ENCODE data around the gene LMX1B.

Gene LMX1B

DNA sequence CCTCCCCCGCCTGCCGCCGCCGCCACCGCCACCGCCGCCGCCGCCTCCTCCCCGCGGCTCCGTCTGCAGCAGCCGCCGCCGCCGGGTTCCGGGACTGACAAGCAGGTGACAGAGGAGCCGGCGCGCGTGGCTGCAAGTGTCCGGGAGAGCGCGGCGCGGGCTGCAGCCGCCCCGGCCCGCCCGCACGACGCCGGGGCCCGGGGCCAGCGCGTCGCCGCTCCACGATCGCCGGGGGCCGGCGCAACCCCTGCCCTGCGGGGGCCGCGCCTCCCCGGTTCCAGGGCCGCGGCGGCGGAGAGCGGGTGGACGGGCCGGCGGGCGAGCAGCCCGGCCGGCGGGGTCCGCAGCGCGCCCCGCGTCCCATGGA lies 343 bp downstream of the LMX1B start:
- WGBS (ENCODE audit: extremely low coverage, insufficient coverage, insufficient read length), result no CpG with 5 or more reads among the region's 64 CpGs
- peaks cover 12% of the 10 kb centered on the region for H3K9me3 ChIP-seq (ENCODE audit: insufficient read depth, low read depth, low read length)
- no peak for DNase-seq

DNA sequence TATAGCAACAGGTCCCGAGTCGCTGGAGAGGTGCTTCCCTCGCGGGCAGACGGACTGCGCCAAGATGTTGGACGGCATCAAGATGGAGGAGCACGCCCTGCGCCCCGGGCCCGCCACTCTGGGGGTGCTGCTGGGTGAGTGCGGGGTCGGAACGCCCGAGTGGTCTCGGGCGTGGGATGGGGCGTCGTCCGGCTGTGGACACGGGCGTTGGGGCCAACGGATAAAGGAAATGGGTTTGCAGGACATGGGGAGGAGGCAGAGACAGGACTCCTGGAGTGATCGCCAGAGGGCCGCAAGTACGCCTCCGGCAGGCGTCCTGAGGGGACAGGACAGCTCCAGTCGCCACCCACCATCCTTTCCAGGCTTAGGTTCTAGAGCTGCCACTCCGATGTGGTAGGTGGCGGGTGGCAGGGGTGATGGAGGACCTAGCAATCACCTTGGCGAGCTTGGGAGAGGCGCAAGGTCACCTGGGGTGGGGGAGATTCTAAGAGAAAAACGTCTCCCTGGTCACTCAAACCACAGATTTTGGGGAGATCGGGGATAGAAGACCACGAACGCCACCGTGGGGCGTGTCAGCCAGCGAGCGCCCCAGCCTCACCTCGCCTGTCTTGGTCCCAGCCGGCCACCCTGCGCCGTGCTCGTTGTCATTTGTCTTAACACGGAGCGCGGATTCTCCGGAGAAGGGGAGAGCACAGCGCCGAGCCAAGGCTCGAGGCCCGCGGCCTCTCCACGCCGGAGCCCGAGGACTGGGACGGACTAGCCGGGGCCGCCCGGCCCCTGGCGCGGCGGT lies 922 bp downstream of the LMX1B start:
- Histone ChIP-seq H2AK5ac (ENCODE audit: low read length) (no peak overlapping the region), H4K91ac (ENCODE audit: low read depth, low read length) (no peak overlapping the region), H2BK5ac (ENCODE audit: low read depth, low read length, poor library complexity) (no peak overlapping the region), H4K8ac (ENCODE audit: low read depth, low read length) (no peak overlapping the region), H3K9me3 (ENCODE audit: insufficient read depth, low read depth, low read length) (peaks cover 12% of the 10 kb centered on the region), H3K27me3 (ENCODE audit: insufficient read depth, low read length) (peaks cover 96% of the 10 kb centered on the region), H3K4ac (ENCODE audit: low read depth, low read length) (no peak overlapping the region), H2BK12ac (ENCODE audit: low read length) (no peak overlapping the region), H3K27ac (ENCODE audit: low read depth, low read length) (no peak overlapping the region), H4K12ac (ENCODE audit: low read depth, low read length) (no peak overlapping the region), H3K14ac (ENCODE audit: low read length) (no peak overlapping the region), H3K79me2 (ENCODE audit: control insufficient read depth, insufficient read depth, low read length, poor library complexity) (no peaks in the 10 kb centered on the region), H3K23ac (ENCODE audit: low read length) (no peak overlapping the region), H3K79me1 (ENCODE audit: low read length) (no peaks in the 10 kb centered on the region), H3K36me3 (ENCODE audit: control insufficient read depth in 1 of 2, insufficient read depth in 2 of 2, low read length in 2 of 2) (no peaks in the 10 kb centered on the region), H2BK120ac (ENCODE audit: insufficient read depth, low read length, poor library complexity) (no peak overlapping the region), H3K4me3 (ENCODE audit: low read depth, low read length) (no peak overlapping the region), H2AFZ (ENCODE audit: insufficient read depth, low read length, poor library complexity) (no peak overlapping the region), H3K9ac (ENCODE audit: low read length) (no peak overlapping the region), H3K4me2 (ENCODE audit: low read length) (peak overlapping the region; percentile 37), H3K4me1 (ENCODE audit: control insufficient read depth in 1 of 2, insufficient read depth in 2 of 2, low read length in 2 of 2) (peaks cover 7 to 18% of the 10 kb centered on the region in 2 experiments), H3K18ac (ENCODE audit: low read length) (no peak overlapping the region)
- no CpG with 5 or more reads among the region's 65 CpGs for WGBS (ENCODE audit: extremely low coverage, insufficient coverage, insufficient read length)
- no peak for DNase-seq

More for the DNA sequence above, 343 bp downstream of the LMX1B start:
- Histone ChIP-seq H4K8ac (ENCODE audit: low read depth, low read length) (no peak overlapping the region), H3K4ac (ENCODE audit: low read depth, low read length) (no peak overlapping the region), H2AFZ (ENCODE audit: insufficient read depth, low read length, poor library complexity) (no peak overlapping the region), H3K4me2 (ENCODE audit: low read length) (peak overlapping the region; percentile 36), H3K4me1 (ENCODE audit: control insufficient read depth in 1 of 2, insufficient read depth in 2 of 2, low read length in 2 of 2) (peaks cover 7 to 18% of the 10 kb centered on the region in 2 experiments), H2AK5ac (ENCODE audit: low read length) (no peak overlapping the region), H3K4me3 (ENCODE audit: low read depth, low read length) (no peak overlapping the region), H3K9ac (ENCODE audit: low read length) (no peak overlapping the region), H4K12ac (ENCODE audit: low read depth, low read length) (no peak overlapping the region), H2BK5ac (ENCODE audit: low read depth, low read length, poor library complexity) (no peak overlapping the region), H3K23ac (ENCODE audit: low read length) (no peak overlapping the region), H3K79me2 (ENCODE audit: control insufficient read depth, insufficient read depth, low read length, poor library complexity) (no peaks in the 10 kb centered on the region), H2BK12ac (ENCODE audit: low read length) (no peak overlapping the region), H2BK120ac (ENCODE audit: insufficient read depth, low read length, poor library complexity) (no peak overlapping the region), H3K18ac (ENCODE audit: low read length) (no peak overlapping the region), H3K27ac (ENCODE audit: low read depth, low read length) (no peak overlapping the region), H3K14ac (ENCODE audit: low read length) (no peak overlapping the region), H3K79me1 (ENCODE audit: low read length) (no peaks in the 10 kb centered on the region), H4K91ac (ENCODE audit: low read depth, low read length) (no peak overlapping the region), H3K27me3 (ENCODE audit: insufficient read depth, low read length) (peaks cover 96% of the 10 kb centered on the region), H3K36me3 (ENCODE audit: control insufficient read depth in 1 of 2, insufficient read depth in 2 of 2, low read length in 2 of 2) (no peaks in the 10 kb centered on the region)

DNA sequence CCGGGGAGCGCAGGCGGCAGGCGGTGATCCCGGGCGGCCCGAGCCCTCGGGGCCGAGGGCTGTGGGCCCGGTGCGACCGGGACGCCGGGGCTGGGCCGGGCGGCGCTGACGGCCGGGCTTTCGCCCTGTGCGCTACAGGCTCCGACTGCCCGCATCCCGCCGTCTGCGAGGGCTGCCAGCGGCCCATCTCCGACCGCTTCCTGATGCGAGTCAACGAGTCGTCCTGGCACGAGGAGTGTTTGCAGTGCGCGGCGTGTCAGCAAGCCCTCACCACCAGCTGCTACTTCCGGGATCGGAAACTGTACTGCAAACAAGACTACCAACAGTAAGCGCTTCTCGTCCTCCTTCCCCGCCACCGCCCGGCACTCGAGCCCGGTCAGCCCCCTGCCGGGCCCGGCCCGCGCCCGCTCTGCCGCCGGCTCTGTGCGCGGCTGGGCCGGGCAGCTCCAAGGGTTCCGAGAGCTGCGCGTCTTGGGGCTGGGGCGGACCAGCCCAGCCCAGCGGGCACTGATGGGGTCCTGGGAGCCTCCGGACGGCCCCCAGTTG lies 1.6 kb downstream of the LMX1B start:
- no peaks in the 10 kb centered on the region for H3K36me3 ChIP-seq (ENCODE audit: control insufficient read depth in 1 of 2, insufficient read depth in 2 of 2, low read length in 2 of 2)
- no CpG with 5 or more reads among the region's 62 CpGs for WGBS (ENCODE audit: extremely low coverage, insufficient coverage, insufficient read length)
- no peak overlapping the region for H3K27ac ChIP-seq (ENCODE audit: low read depth, low read length)
- peak in 1 of 2 donors; percentile 16 for DNase-seq
- no peak overlapping the region for H2AFZ ChIP-seq (ENCODE audit: insufficient read depth, low read length, poor library complexity)
- no peak overlapping the region for H4K91ac ChIP-seq (ENCODE audit: low read depth, low read length)
- H4K8ac ChIP-seq (ENCODE audit: low read depth, low read length), result no peak overlapping the region
- peaks cover 96% of the 10 kb centered on the region for H3K27me3 ChIP-seq (ENCODE audit: insufficient read depth, low read length)
- no peak overlapping the region for H4K12ac ChIP-seq (ENCODE audit: low read depth, low read length)
- H3K79me1 ChIP-seq (ENCODE audit: low read length), result no peaks in the 10 kb centered on the region
- H3K23ac ChIP-seq (ENCODE audit: low read length), result no peak overlapping the region
- no peak overlapping the region for H3K9ac ChIP-seq (ENCODE audit: low read length)
- H3K4me2 ChIP-seq (ENCODE audit: low read length), result peak overlapping the region; percentile 37
- H3K14ac ChIP-seq (ENCODE audit: low read length), result no peak overlapping the region
- H3K18ac ChIP-seq (ENCODE audit: low read length), result no peak overlapping the region
- H2BK120ac ChIP-seq (ENCODE audit: insufficient read depth, low read length, poor library complexity), result no peak overlapping the region
- peaks cover 12% of the 10 kb centered on the region for H3K9me3 ChIP-seq (ENCODE audit: insufficient read depth, low read depth, low read length)
- H3K4me3 ChIP-seq (ENCODE audit: low read depth, low read length), result no peak overlapping the region
- no peak overlapping the region for H3K4ac ChIP-seq (ENCODE audit: low read depth, low read length)
- H2BK5ac ChIP-seq (ENCODE audit: low read depth, low read length, poor library complexity), result no peak overlapping the region
- peaks cover 7 to 17% of the 10 kb centered on the region in 2 experiments for H3K4me1 ChIP-seq (ENCODE audit: control insufficient read depth in 1 of 2, insufficient read depth in 2 of 2, low read length in 2 of 2)
- H2AK5ac ChIP-seq (ENCODE audit: low read length), result no peak overlapping the region
- no peaks in the 10 kb centered on the region for H3K79me2 ChIP-seq (ENCODE audit: control insufficient read depth, insufficient read depth, low read length, poor library complexity)
- no peak overlapping the region for H2BK12ac ChIP-seq (ENCODE audit: low read length)

DNA sequence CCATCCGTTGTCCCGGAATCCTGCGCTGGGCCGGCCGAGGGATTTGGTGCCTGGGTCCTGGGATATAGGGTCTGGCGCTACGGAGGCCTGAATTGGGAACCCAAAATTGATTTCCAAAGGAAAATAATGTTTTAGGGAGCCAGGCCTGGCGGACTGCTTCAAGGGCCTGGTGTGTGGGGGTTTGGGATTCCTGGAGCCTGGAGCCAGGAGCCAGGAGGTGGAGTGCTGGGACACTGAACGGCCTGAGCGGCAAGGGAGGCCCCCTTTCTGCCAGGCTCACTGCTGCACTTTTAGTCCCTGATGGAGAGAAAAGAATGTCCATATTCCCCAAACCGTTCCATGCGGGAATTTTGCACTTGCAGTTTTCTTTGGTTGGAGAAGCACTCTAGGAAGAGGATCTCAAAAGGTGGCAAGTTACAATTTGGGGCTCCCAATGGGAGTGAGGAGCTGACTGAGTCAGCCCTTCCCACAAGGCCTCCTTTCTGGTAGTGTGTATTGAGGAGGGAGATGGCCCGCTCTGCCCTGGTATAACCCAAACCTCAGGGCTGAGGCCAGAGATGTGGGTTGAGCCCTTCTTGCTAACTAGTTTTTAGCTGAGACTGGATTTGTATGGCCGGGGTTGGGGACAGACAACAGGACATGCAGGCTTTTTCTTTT lies 2.2 kb downstream of the LMX1B start:
- no CpG with 5 or more reads among the region's 14 CpGs for WGBS (ENCODE audit: extremely low coverage, insufficient coverage, insufficient read length)
- no peaks in the 10 kb centered on the region for H3K79me2 ChIP-seq (ENCODE audit: control insufficient read depth, insufficient read depth, low read length, poor library complexity)
- H2BK5ac ChIP-seq (ENCODE audit: low read depth, low read length, poor library complexity), result no peak overlapping the region

More for the DNA sequence above, 2.2 kb downstream of the LMX1B start:
- no peak overlapping the region for H3K23ac ChIP-seq (ENCODE audit: low read length)
- no peak overlapping the region for H3K27ac ChIP-seq (ENCODE audit: low read depth, low read length)
- H3K4ac ChIP-seq (ENCODE audit: low read depth, low read length), result no peak overlapping the region
- H2AK5ac ChIP-seq (ENCODE audit: low read length), result no peak overlapping the region
- peaks cover 96% of the 10 kb centered on the region for H3K27me3 ChIP-seq (ENCODE audit: insufficient read depth, low read length)
- H3K14ac ChIP-seq (ENCODE audit: low read length), result no peak overlapping the region
- H3K4me3 ChIP-seq (ENCODE audit: low read depth, low read length), result no peak overlapping the region
- H3K4me1 ChIP-seq (ENCODE audit: control insufficient read depth in 1 of 2, insufficient read depth in 2 of 2, low read length in 2 of 2), result peaks cover 7 to 13% of the 10 kb centered on the region in 2 experiments
- no peak overlapping the region for H4K8ac ChIP-seq (ENCODE audit: low read depth, low read length)
- H4K12ac ChIP-seq (ENCODE audit: low read depth, low read length), result no peak overlapping the region
- no peak overlapping the region for H4K91ac ChIP-seq (ENCODE audit: low read depth, low read length)
- H3K18ac ChIP-seq (ENCODE audit: low read length), result no peak overlapping the region
- no peak overlapping the region for H3K9ac ChIP-seq (ENCODE audit: low read length)
- no peak overlapping the region for H2BK12ac ChIP-seq (ENCODE audit: low read length)
- H3K79me1 ChIP-seq (ENCODE audit: low read length), result no peaks in the 10 kb centered on the region
- no peak overlapping the region for H3K4me2 ChIP-seq (ENCODE audit: low read length)
- H2AFZ ChIP-seq (ENCODE audit: insufficient read depth, low read length, poor library complexity), result no peak overlapping the region
- H2BK120ac ChIP-seq (ENCODE audit: insufficient read depth, low read length, poor library complexity), result no peak overlapping the region
- peaks cover 11% of the 10 kb centered on the region for H3K9me3 ChIP-seq (ENCODE audit: insufficient read depth, low read depth, low read length)
- H3K36me3 ChIP-seq (ENCODE audit: control insufficient read depth in 1 of 2, insufficient read depth in 2 of 2, low read length in 2 of 2), result no peaks in the 10 kb centered on the region
- DNase-seq, result no peak

All from trophoblast cell (in vitro differentiated cells and primary cell).